ENCODE results near the gene CD63. TPM values are rescaled to one million over a fixed set of nuclear protein-coding genes. Genes with fewer than 3 reads are reported as not detected.
"Not testable (repeated sequence)": the region's sequence is repeated elsewhere in the genome, so short reads cannot be mapped to it uniquely, and the experiment has no call there.

The CD63 gene
- total RNA-seq, 1 experiment from 2014 or later: 367 TPM

DNA sequence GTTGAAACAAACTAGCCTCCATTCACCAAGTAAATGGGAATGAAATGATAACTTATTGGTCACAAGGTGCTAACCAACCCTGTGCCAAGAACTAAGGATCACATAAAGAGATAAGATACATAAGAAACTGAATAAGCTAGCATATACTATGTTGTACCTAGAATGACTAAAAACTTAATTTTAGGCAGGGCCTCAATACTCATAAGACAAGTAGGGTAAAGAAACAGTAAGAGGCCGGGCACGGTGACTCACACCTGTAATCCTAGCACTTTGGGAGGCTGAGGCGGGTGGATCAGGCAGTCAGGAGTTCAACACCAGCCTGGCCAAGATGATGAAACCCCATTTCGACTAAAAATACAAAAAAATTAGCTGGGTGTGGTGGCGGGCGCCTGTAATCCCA lies 31.9 kb upstream of the CD63 start:
- no peak overlapping the region for H3K27ac ChIP-seq (ENCODE audit: low read depth, low read length, poor library complexity, severe bottlenecking)
- no peak for DNase-seq (ENCODE audit: low spot score)
- ChIA-PET CTCF (no interaction called here), POLR2A (ENCODE audit: low non-redundant PET) (no interaction called here)
- H3K4me3 ChIP-seq (ENCODE audit: low read depth, low read length, poor library complexity, severe bottlenecking): no peak overlapping the region
- intact Hi-C loops (cut with micrococcal nuclease; ENCODE audit: unreplicated experiment): no loop called here
- no peaks in the 10 kb centered on the region for H3K4me1 ChIP-seq (ENCODE audit: insufficient read depth, low read length, poor library complexity, severe bottlenecking)
- no peaks in the 10 kb centered on the region for H3K27me3 ChIP-seq (replicated peaks; ENCODE audit: insufficient read depth, low read depth, low read length, poor library complexity)
- no peaks in the 10 kb centered on the region for H3K9me3 ChIP-seq (ENCODE audit: low read depth, low read length, poor library complexity, severe bottlenecking)
- no TSS peak for BruUV-seq (replicated peaks)
- TF ChIP-seq EZH2 (IDR thresholded peaks at IDR 0.05; ENCODE audit: borderline replicate concordance, low read depth, low read length, poor library complexity, severe bottlenecking): no peak
- TF ChIP-seq, protein P1, sequence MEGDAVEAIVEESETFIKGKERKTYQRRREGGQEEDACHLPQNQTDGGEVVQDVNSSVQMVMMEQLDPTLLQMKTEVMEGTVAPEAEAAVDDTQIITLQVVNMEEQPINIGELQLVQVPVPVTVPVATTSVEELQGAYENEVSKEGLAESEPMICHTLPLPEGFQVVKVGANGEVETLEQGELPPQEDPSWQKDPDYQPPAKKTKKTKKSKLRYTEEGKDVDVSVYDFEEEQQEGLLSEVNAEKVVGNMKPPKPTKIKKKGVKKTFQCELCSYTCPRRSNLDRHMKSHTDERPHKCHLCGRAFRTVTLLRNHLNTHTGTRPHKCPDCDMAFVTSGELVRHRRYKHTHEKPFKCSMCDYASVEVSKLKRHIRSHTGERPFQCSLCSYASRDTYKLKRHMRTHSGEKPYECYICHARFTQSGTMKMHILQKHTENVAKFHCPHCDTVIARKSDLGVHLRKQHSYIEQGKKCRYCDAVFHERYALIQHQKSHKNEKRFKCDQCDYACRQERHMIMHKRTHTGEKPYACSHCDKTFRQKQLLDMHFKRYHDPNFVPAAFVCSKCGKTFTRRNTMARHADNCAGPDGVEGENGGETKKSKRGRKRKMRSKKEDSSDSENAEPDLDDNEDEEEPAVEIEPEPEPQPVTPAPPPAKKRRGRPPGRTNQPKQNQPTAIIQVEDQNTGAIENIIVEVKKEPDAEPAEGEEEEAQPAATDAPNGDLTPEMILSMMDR (conservative IDR thresholded peaks at IDR 0.05; ENCODE audit: low read depth, low read length): no peak
- peaks cover 54% of the 10 kb centered on the region for H3K36me3 ChIP-seq (ENCODE audit: insufficient read depth, low read length, poor library complexity, severe bottlenecking)

DNA sequence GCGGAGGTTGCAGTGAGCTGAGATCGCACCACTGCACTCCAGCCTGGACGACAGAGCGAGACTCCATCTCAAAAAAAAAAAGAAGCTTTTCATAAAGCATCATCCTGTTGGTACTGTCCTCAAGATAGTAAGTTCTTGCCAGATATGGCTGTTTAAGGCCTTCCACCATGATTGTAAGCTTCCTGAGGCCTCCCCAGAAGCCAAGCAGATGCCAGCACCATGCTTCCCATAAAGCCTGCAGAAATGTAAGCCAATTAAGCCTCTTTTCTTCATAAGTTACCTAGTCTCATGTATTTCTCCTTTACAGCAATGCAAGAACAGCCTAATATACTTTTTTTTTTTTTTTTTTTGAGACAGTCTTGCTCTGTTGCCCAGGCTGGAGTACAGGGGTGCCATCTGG lies 29.8 kb upstream of the CD63 start:
- H3K27me3 ChIP-seq (replicated peaks; ENCODE audit: insufficient read depth, low read depth, low read length, poor library complexity); H3K27ac ChIP-seq (ENCODE audit: low read depth, low read length, poor library complexity, severe bottlenecking); DNase-seq (ENCODE audit: low spot score); H3K9me3 ChIP-seq (ENCODE audit: low read depth, low read length, poor library complexity, severe bottlenecking); CTCF ChIA-PET; H3K4me3 ChIP-seq (ENCODE audit: low read depth, low read length, poor library complexity, severe bottlenecking); POLR2A ChIA-PET (ENCODE audit: low non-redundant PET); intact Hi-C loops (cut with micrococcal nuclease; ENCODE audit: unreplicated experiment); H3K4me1 ChIP-seq (ENCODE audit: insufficient read depth, low read length, poor library complexity, severe bottlenecking); BruUV-seq (replicated peaks): not testable (repeated sequence)
- H3K36me3 ChIP-seq (ENCODE audit: insufficient read depth, low read length, poor library complexity, severe bottlenecking): peaks cover 71% of the 10 kb centered on the region

DNA sequence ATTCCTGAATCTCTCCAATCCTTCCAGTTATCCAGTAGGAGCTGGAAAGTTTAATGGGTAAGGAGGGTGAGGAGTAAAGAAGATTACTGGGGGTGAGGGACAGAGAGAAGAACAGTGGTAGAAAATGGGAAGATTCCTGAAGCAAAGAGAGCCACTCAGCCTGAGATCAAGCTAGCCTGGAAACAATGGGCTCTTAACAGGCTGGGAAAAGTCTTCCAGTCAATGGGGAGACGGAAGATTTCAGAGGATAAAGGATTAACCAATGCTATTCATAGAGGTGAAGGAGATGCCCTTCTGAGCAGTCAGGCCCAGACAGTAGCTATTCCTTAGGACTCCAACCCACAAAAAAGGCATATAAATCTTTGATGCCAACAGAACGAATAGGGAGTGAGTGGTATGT lies 28.9 kb upstream of the CD63 start:
- ChIA-PET POLR2A (ENCODE audit: low non-redundant PET) (interaction anchor here (0.6 kb wide), 1 partner anchor 553 kb away, joined by 3 read pairs; no protein-coding TSS in a partner anchor), CTCF (no interaction called here)
- no peak overlapping the region for H3K4me3 ChIP-seq (ENCODE audit: low read depth, low read length, poor library complexity, severe bottlenecking)
- TF ChIP-seq, protein P1 (conservative IDR thresholded peaks at IDR 0.05; ENCODE audit: low read depth, low read length): no peak
- no peak for TF ChIP-seq EZH2 (IDR thresholded peaks at IDR 0.05; ENCODE audit: borderline replicate concordance, low read depth, low read length, poor library complexity, severe bottlenecking)
- H3K9me3 ChIP-seq (ENCODE audit: low read depth, low read length, poor library complexity, severe bottlenecking): no peaks in the 10 kb centered on the region
- DNase-seq (ENCODE audit: low spot score): no peak
- no peaks in the 10 kb centered on the region for H3K4me1 ChIP-seq (ENCODE audit: insufficient read depth, low read length, poor library complexity, severe bottlenecking)
- BruUV-seq (replicated peaks): no TSS peak
- intact Hi-C loops (cut with micrococcal nuclease; ENCODE audit: unreplicated experiment): no loop called here
- H3K27me3 ChIP-seq (replicated peaks; ENCODE audit: insufficient read depth, low read depth, low read length, poor library complexity): no peaks in the 10 kb centered on the region
- H3K36me3 ChIP-seq (ENCODE audit: insufficient read depth, low read length, poor library complexity, severe bottlenecking): peaks cover 77% of the 10 kb centered on the region
- peak overlapping the region; percentile 26 for H3K27ac ChIP-seq (ENCODE audit: low read depth, low read length, poor library complexity, severe bottlenecking)

DNA sequence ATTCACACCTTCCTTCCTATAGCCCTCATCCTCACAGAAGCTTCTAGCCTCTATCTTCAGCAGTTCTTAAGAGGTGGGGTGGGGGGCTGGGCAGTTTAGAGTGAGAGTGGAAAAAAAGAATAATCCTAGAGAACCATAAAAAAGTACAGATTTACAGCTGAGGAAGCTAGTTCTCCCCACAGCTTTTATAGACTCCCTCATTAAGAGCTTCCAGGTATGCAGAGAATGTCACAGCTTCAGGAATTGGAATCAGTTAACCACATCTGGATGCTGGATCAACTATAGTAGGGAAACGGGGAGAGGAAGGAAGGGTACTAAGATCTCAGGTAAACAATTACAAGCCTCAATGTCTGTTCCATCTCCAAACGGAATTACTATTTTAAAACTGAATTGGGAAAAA lies 26.4 kb upstream of the CD63 start:
- CTCF ChIA-PET: no interaction called here
- no TSS peak for BruUV-seq (replicated peaks)
- POLR2A ChIA-PET (ENCODE audit: low non-redundant PET): interaction anchor here (1.3 kb wide), 1 partner anchor 12 kb away, joined by 3 read pairs; no protein-coding TSS in a partner anchor
- no peak overlapping the region for H3K27ac ChIP-seq (ENCODE audit: low read depth, low read length, poor library complexity, severe bottlenecking)
- no peak overlapping the region for H3K4me3 ChIP-seq (ENCODE audit: low read depth, low read length, poor library complexity, severe bottlenecking)
- intact Hi-C loops (cut with micrococcal nuclease; ENCODE audit: unreplicated experiment): no loop called here
- peaks cover 92% of the 10 kb centered on the region for H3K36me3 ChIP-seq (ENCODE audit: insufficient read depth, low read length, poor library complexity, severe bottlenecking)
- H3K4me1 ChIP-seq (ENCODE audit: insufficient read depth, low read length, poor library complexity, severe bottlenecking): no peaks in the 10 kb centered on the region
- no peaks in the 10 kb centered on the region for H3K27me3 ChIP-seq (replicated peaks; ENCODE audit: insufficient read depth, low read depth, low read length, poor library complexity)
- H3K9me3 ChIP-seq (ENCODE audit: low read depth, low read length, poor library complexity, severe bottlenecking): no peaks in the 10 kb centered on the region
- no peak for TF ChIP-seq EZH2 (IDR thresholded peaks at IDR 0.05; ENCODE audit: borderline replicate concordance, low read depth, low read length, poor library complexity, severe bottlenecking)
- TF ChIP-seq, protein P1 (conservative IDR thresholded peaks at IDR 0.05; ENCODE audit: low read depth, low read length): no peak
- no peak for DNase-seq (ENCODE audit: low spot score)
